HTERT RPE-1 (cell line): ENCODE measurements around the gene PWP2.
"Not testable (repeated sequence)": the region's sequence is repeated elsewhere in the genome, so short reads cannot be mapped to it uniquely, and the experiment has no call there.

Experiments used
- in situ Hi-C: fragments of 300-500 bp; cut with MboI; formaldehyde crosslinking; loops from 4 replicates; pipeline ENCODE4 v1.14.3; 2020; ENCODE audit warnings: low sequenced_read_pairs

The PWP2 gene

GRCh38 chr21:44159349-44160297 is 52.4 kb downstream of the PWP2 start:
- in situ Hi-C loops = not testable (repeated sequence)

- in situ Hi-C loops = not testable (repeated sequence)
Observed at GRCh38 chr21:44160298-44160672, 53.1 kb downstream of the PWP2 start.

GRCh38 chr21:44160821-44161220 is 53.6 kb downstream of the PWP2 start:
- in situ Hi-C loops = not testable (repeated sequence)

- in situ Hi-C loops = not testable (repeated sequence)
Observed at GRCh38 chr21:44163167-44163653, 56.0 kb downstream of the PWP2 start.

GRCh38 chr21:44165933-44166332 is 58.7 kb downstream of the PWP2 start:
- in situ Hi-C loops = not testable (repeated sequence)

- in situ Hi-C loops = not testable (repeated sequence)
Observed at GRCh38 chr21:44167527-44167926, 60.3 kb downstream of the PWP2 start.

- in situ Hi-C loops = not testable (repeated sequence)
Observed at GRCh38 chr21:44170326-44170725, 63.1 kb downstream of the PWP2 start.

- in situ Hi-C loops = not testable (repeated sequence)
Observed at GRCh38 chr21:44170863-44171262, 63.7 kb downstream of the PWP2 start.

- in situ Hi-C loops = not testable (repeated sequence)
Observed at GRCh38 chr21:44171962-44172572, 64.9 kb downstream of the PWP2 start.

GRCh38 chr21:44172741-44173140 is 65.5 kb downstream of the PWP2 start:
- in situ Hi-C loops = not testable (repeated sequence)

- in situ Hi-C loops = not testable (repeated sequence)
Observed at GRCh38 chr21:44175189-44175588, 68.0 kb downstream of the PWP2 start.

- in situ Hi-C loops = not testable (repeated sequence)
Observed at GRCh38 chr21:44176127-44176526, 68.9 kb downstream of the PWP2 start.
